OCI-LY3 (cell line): ENCODE measurements around the gene DCC.

Experiments
- EZH2phosphoT487 ChIP-seq: fragments of 200-600 bp; shearing (Covaris generic); IDR thresholded peaks from 2 replicates; pipeline ENCODE4 v1.6.1; 2018; ENCODE audit warnings: antibody characterized with exemption, mixed run types, low read depth
- TF ChIP-seq, protein P1 (sequence below): fragments of 200-600, 300-600 bp; sonication (generic); IDR thresholded peaks from 2 replicates; pipeline ENCODE4 v1.5.1; 2014; ENCODE audit warnings: antibody characterized with exemption, low read length, low read depth

DNA sequence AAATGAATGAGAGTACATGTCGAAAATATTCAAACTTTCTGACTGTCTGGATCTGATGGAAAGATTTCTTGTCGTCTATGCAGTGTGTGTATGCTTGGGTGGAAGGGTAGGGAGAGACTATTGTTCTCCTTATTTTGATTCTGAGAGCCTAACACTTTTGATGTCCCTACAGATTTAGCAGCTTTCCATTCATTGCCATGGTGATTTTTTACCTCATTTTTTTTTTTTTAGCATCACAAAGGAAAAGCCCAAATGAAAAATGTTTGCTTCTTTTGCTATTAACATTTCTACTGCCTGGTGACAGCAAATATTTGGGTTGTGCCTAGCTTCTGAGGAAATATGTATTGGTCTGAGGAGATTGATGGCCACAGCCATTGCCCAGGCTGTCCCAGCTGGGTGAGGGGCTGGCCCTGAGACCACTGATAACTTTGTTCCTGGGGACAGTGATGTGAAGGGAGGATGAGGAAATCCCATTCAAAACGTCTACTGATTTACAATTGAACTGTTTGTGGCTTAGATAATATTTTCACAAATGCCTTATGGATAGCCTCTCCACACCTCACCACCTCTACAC lies 558.6 kb downstream of the DCC start:
- TF ChIP-seq, protein P1, sequence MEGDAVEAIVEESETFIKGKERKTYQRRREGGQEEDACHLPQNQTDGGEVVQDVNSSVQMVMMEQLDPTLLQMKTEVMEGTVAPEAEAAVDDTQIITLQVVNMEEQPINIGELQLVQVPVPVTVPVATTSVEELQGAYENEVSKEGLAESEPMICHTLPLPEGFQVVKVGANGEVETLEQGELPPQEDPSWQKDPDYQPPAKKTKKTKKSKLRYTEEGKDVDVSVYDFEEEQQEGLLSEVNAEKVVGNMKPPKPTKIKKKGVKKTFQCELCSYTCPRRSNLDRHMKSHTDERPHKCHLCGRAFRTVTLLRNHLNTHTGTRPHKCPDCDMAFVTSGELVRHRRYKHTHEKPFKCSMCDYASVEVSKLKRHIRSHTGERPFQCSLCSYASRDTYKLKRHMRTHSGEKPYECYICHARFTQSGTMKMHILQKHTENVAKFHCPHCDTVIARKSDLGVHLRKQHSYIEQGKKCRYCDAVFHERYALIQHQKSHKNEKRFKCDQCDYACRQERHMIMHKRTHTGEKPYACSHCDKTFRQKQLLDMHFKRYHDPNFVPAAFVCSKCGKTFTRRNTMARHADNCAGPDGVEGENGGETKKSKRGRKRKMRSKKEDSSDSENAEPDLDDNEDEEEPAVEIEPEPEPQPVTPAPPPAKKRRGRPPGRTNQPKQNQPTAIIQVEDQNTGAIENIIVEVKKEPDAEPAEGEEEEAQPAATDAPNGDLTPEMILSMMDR, result no peak
- no peak for TF ChIP-seq EZH2phosphoT487
